ENCODE results near the gene DNAJC5. TPM values are rescaled to one million over a fixed set of nuclear protein-coding genes. Genes with fewer than 3 reads are reported as not detected.

DNAJC5 gene
- total and polyA plus RNA-seq, 7 donors, result 13.1 to 33.6 (median 20.9) TPM

Other genes starting within 250 kb of the DNAJC5 start
- 1 to 10 TPM; 2.4 to 3.1 (median 2.7) TPM for gene STMN3, start 241.7 kb upstream of the DNAJC5 start, total RNA-seq
- 1 to 10 TPM; 1.0 to 2.7 (median 1.2) TPM for gene STMN3, start 241.7 kb upstream of the DNAJC5 start, polyA plus RNA-seq
- gene RTEL1, start 236.8 kb upstream of the DNAJC5 start, total RNA-seq, result 10 to 100 TPM in 2 of 4 donors, 1 to 10 TPM in 2; 9.2 to 17.5 (median 10.9) TPM
- 1 to 10 TPM; 5.2 to 7.3 (median 7.1) TPM for gene RTEL1, start 236.8 kb upstream of the DNAJC5 start, polyA plus RNA-seq
- 1 to 10 TPM in 3 of 4 donors, not detected in 1; 1.3 to 2.2 (median 1.6) TPM for gene TNFRSF6B, start 198.5 kb upstream of the DNAJC5 start, total RNA-seq
- 10 to 100 TPM in 1 of 3 donors, 1 to 10 TPM in 1, under 1 TPM in 1; 0.56 to 16.1 (median 6.1) TPM for gene TNFRSF6B, start 198.5 kb upstream of the DNAJC5 start, polyA plus RNA-seq
- 10 to 100 TPM; 22.9 to 38.9 (median 32.6) TPM for gene ARFRP1, start 187.2 kb upstream of the DNAJC5 start, total RNA-seq
- 10 to 100 TPM; 31.7 to 74.0 (median 32.4) TPM for gene ARFRP1, start 187.2 kb upstream of the DNAJC5 start, polyA plus RNA-seq
- gene ZGPAT, start 187.1 kb upstream of the DNAJC5 start, total RNA-seq, result 10 to 100 TPM; 10.7 to 18.2 (median 14.9) TPM
- 10 to 100 TPM; 28.4 to 54.8 (median 43.6) TPM for gene ZGPAT, start 187.1 kb upstream of the DNAJC5 start, polyA plus RNA-seq
- 1 to 10 TPM; 1.7 to 4.6 (median 2.6) TPM for gene LIME1, start 158.5 kb upstream of the DNAJC5 start, total RNA-seq
- gene LIME1, start 158.5 kb upstream of the DNAJC5 start, polyA plus RNA-seq, result 1 to 10 TPM; 3.1 to 5.1 (median 4.4) TPM
- gene SLC2A4RG, start 155.3 kb upstream of the DNAJC5 start, total RNA-seq, result 10 to 100 TPM; 40.2 to 79.1 (median 54.7) TPM
- gene SLC2A4RG, start 155.3 kb upstream of the DNAJC5 start, polyA plus RNA-seq, result 10 to 100 TPM; 27.1 to 45.5 (median 43.7) TPM
- gene ZBTB46, start 63.9 kb upstream of the DNAJC5 start, total RNA-seq, result 1 to 10 TPM; 4.5 to 6.4 (median 5.6) TPM
- 1 to 10 TPM; 1.3 to 3.1 (median 2.2) TPM for gene ZBTB46, start 63.9 kb upstream of the DNAJC5 start, polyA plus RNA-seq
- gene ABHD16B, start 33.6 kb upstream of the DNAJC5 start, total RNA-seq, result not detected
- gene ABHD16B, start 33.6 kb upstream of the DNAJC5 start, polyA plus RNA-seq, result 1 to 10 TPM in 1 of 3 donors, under 1 TPM in 2; 0.04 to 3.2 (median 0.34) TPM
- gene TPD52L2, start 29.9 kb upstream of the DNAJC5 start, total RNA-seq, result 10 to 100 TPM; 40.7 to 56.0 (median 55.1) TPM
- gene TPD52L2, start 29.9 kb upstream of the DNAJC5 start, polyA plus RNA-seq, result 100 to 1,000 TPM in 1 of 3 donors, 10 to 100 TPM in 2; 46.7 to 152 (median 89.7) TPM
- 10 to 100 TPM; 23.2 to 37.0 (median 35.5) TPM for gene UCKL1, start 61.3 kb downstream of the DNAJC5 start, total RNA-seq
- 10 to 100 TPM; 22.9 to 42.4 (median 40.5) TPM for gene UCKL1, start 61.3 kb downstream of the DNAJC5 start, polyA plus RNA-seq
- 10 to 100 TPM in 3 of 4 donors, 1 to 10 TPM in 1; 10.0 to 14.4 (median 12.4) TPM for gene ZNF512B, start 74.8 kb downstream of the DNAJC5 start, total RNA-seq
- 1 to 10 TPM; 3.3 to 9.1 (median 5.6) TPM for gene ZNF512B, start 74.8 kb downstream of the DNAJC5 start, polyA plus RNA-seq
- under 1 TPM; 0.32 to 0.84 (median 0.55) TPM for gene SAMD10, start 84.5 kb downstream of the DNAJC5 start, total RNA-seq
- 1 to 10 TPM in 1 of 3 donors, under 1 TPM in 2; 0.44 to 5.5 (median 0.92) TPM for gene SAMD10, start 84.5 kb downstream of the DNAJC5 start, polyA plus RNA-seq
- 10 to 100 TPM; 51.0 to 63.1 (median 59.8) TPM for gene PRPF6, start 86.0 kb downstream of the DNAJC5 start, total RNA-seq
- gene PRPF6, start 86.0 kb downstream of the DNAJC5 start, polyA plus RNA-seq, result 10 to 100 TPM; 38.8 to 75.4 (median 52.5) TPM
- gene C20orf204, start 141.1 kb downstream of the DNAJC5 start, total RNA-seq, result under 1 TPM; 0.25 to 0.71 (median 0.55) TPM
- under 1 TPM in 2 of 3 donors, not detected in 1; 0.30 to 0.64 TPM for gene C20orf204, start 141.1 kb downstream of the DNAJC5 start, polyA plus RNA-seq
- gene SOX18, start 154.5 kb downstream of the DNAJC5 start, total RNA-seq, result 10 to 100 TPM; 11.7 to 50.8 (median 30.5) TPM
- 10 to 100 TPM in 1 of 3 donors, 1 to 10 TPM in 2; 4.2 to 15.4 (median 6.5) TPM for gene SOX18, start 154.5 kb downstream of the DNAJC5 start, polyA plus RNA-seq
- gene TCEA2, start 168.1 kb downstream of the DNAJC5 start, total RNA-seq, result 10 to 100 TPM; 30.2 to 43.4 (median 37.6) TPM
- 10 to 100 TPM; 15.1 to 24.9 (median 15.6) TPM for gene TCEA2, start 168.1 kb downstream of the DNAJC5 start, polyA plus RNA-seq
- gene RGS19, start 184.4 kb downstream of the DNAJC5 start, total RNA-seq, result 1 to 10 TPM; 2.0 to 3.5 (median 2.4) TPM
- 1 to 10 TPM; 3.7 to 5.7 (median 3.8) TPM for gene RGS19, start 184.4 kb downstream of the DNAJC5 start, polyA plus RNA-seq
- gene OPRL1, start 185.0 kb downstream of the DNAJC5 start, total RNA-seq, result under 1 TPM; 0.17 to 0.94 (median 0.21) TPM
- under 1 TPM; 0.03 to 0.08 (median 0.08) TPM for gene OPRL1, start 185.0 kb downstream of the DNAJC5 start, polyA plus RNA-seq
- gene LKAAEAR1, start 189.3 kb downstream of the DNAJC5 start, total RNA-seq, result not detected
- not detected for gene LKAAEAR1, start 189.3 kb downstream of the DNAJC5 start, polyA plus RNA-seq
- not detected for gene NPBWR2, start 212.4 kb downstream of the DNAJC5 start, total RNA-seq
- gene NPBWR2, start 212.4 kb downstream of the DNAJC5 start, polyA plus RNA-seq, result not detected

Measured in psoas muscle (tissue), 7 donors.